GM12873 (cell line): Measurements from ENCODE around the gene KRTAP20-4.

Source experiments
- CTCF ChIP-seq: IDR thresholded peaks from 2 replicates; pipeline ENCODE4 v1.5.1; 2012; ENCODE audit warnings: low read depth, mild to moderate bottlenecking, moderate library complexity, low read length, control low read depth; ENCODE audit not compliant: insufficient read depth; ENCODE audit errors: missing control alignments

KRTAP20-4 gene

GRCh38 chr21:30598802-30599201 is 21.6 kb upstream of the KRTAP20-4 start, which contains the start of gene KRTAP6-2:
Gene KRTAP6-2 (minus strand): TSS chr21:30598902. CDS start chr21:30598874, 28 bp downstream.
- no peak for TF ChIP-seq CTCF

- TF ChIP-seq CTCF = no peak
Measured at GRCh38 chr21:30600787-30601186, 19.6 kb upstream of the KRTAP20-4 start, which contains the start of gene KRTAP22-1. Gene KRTAP22-1 (plus strand): TSS chr21:30601087.

GRCh38 chr21:30605968-30606367 is 14.5 kb upstream of the KRTAP20-4 start:
- TF ChIP-seq CTCF = no peak

- no peak for TF ChIP-seq CTCF
Measured at GRCh38 chr21:30612132-30612531, 8.3 kb upstream of the KRTAP20-4 start.

GRCh38 chr21:30613836-30614235 is 6.6 kb upstream of the KRTAP20-4 start, which contains the start of gene KRTAP6-1:
Gene KRTAP6-1 (minus strand): TSS chr21:30613930. CDS start chr21:30613904, 26 bp downstream.
- no peak for TF ChIP-seq CTCF

- TF ChIP-seq CTCF = no peak
Measured at GRCh38 chr21:30615199-30615598, 5.2 kb upstream of the KRTAP20-4 start.

GRCh38 chr21:30616125-30616524 is 4.3 kb upstream of the KRTAP20-4 start, which contains the start of gene KRTAP20-1:
Gene KRTAP20-1 (plus strand): TSS chr21:30616425. CDS start chr21:30616455, 30 bp downstream.
- TF ChIP-seq CTCF = no peak

- TF ChIP-seq CTCF = no peak
Measured at GRCh38 chr21:30620080-30620479, 347 bp upstream of the KRTAP20-4 start.
